Neural crest cell (in vitro differentiated cells): ENCODE data around the gene AHCYL2. TPM values are rescaled to one million over a fixed set of nuclear protein-coding genes. Genes with fewer than 3 reads are reported as not detected.

Experiments
- DNase-seq: peaks from one replicate; pipeline ENCODE4 v3.0.0; 2021; ENCODE audit warnings: low read depth, mixed read lengths, low spot score
- H3K27ac Mint-ChIP-seq: one replicate; pipeline ENCODE4 v1.8.0; 2021; ENCODE audit warnings: mild to moderate bottlenecking, mixed read lengths; ENCODE audit not compliant: unreplicated experiment
- H3K27me3 Mint-ChIP-seq: 2 replicates; pipeline ENCODE4 v1.8.0; 2021; ENCODE audit warnings: low read depth, mild to moderate bottlenecking, mixed read lengths
- H3K36me3 Mint-ChIP-seq: 2 replicates; pipeline ENCODE4 v1.8.0; 2021; ENCODE audit warnings: low read depth, mild to moderate bottlenecking, mixed read lengths
- H3K4me1 Mint-ChIP-seq: 2 replicates; pipeline ENCODE4 v1.8.0; 2021; ENCODE audit warnings: mixed read lengths
- H3K4me3 Mint-ChIP-seq: one replicate; pipeline ENCODE4 v1.8.0; 2021; ENCODE audit warnings: mild to moderate bottlenecking, mixed read lengths
- H3K9me3 Mint-ChIP-seq: 2 replicates; pipeline ENCODE4 v1.8.0; 2021; ENCODE audit warnings: mixed read lengths
- CTCF ChIP-seq: fragments of 200-600 bp; sonication (generic); conservative IDR thresholded peaks from 2 replicates; pipeline ENCODE4 v1.5.0; 2021; ENCODE audit warnings: antibody characterized with exemption, mild to moderate bottlenecking
- total RNA-seq: library from RNA; stranded (reverse); gene quantifications from 2 replicates; pipeline ENCODE4 v1.2.1, GENCODE V29; 2021

Gene AHCYL2
- total RNA-seq, 1 donor from 2014 or later = 19.1 TPM

GRCh38 chr7:129388333-129389098 lies 163.7 kb downstream of the AHCYL2 start:
- Mint-ChIP-seq H3K4me1 (peaks cover 13% of the 10 kb centered on the region), H3K4me3 (no peak overlapping the region), H3K9me3 (no peaks in the 10 kb centered on the region), H3K27ac (peak overlapping the region; percentile 83), H3K27me3 (no peaks in the 10 kb centered on the region), H3K36me3 (peaks cover under 1% of the 10 kb centered on the region)
- TF ChIP-seq CTCF = no peak
- DNase-seq = no peak

DNA sequence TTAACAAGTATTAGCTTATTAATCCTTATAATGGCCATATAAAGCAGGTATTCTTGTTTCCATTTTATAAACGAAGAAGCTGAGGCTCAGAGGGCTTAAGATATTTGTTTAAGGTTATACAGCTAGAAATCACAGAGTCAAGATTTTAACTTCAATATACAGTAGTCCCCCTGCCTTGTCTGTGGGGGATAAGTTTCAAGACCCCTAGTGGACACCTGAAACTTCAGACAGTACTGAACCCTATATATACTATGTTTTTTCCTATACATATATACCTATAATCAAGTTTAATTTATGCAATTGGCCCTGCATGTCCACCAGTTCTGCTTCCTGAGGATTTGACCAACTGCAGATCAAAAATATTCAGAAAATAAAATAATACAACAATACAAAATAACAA lies 165.0 kb downstream of the AHCYL2 start:
- no peak overlapping the region for H3K27ac Mint-ChIP-seq
- peak; percentile 35 for TF ChIP-seq CTCF
- no peaks in the 10 kb centered on the region for H3K9me3 Mint-ChIP-seq
- peaks cover 5% of the 10 kb centered on the region for H3K36me3 Mint-ChIP-seq
- no peak overlapping the region for H3K4me3 Mint-ChIP-seq
- H3K4me1 Mint-ChIP-seq = peaks cover 13% of the 10 kb centered on the region
- DNase-seq = no peak
- H3K27me3 Mint-ChIP-seq = no peaks in the 10 kb centered on the region

- Mint-ChIP-seq H3K9me3 (no peaks in the 10 kb centered on the region), H3K36me3 (peaks cover 5% of the 10 kb centered on the region), H3K27me3 (no peaks in the 10 kb centered on the region), H3K27ac (no peak overlapping the region), H3K4me1 (peaks cover 13% of the 10 kb centered on the region), H3K4me3 (no peak overlapping the region)
- no peak for TF ChIP-seq CTCF
- no peak for DNase-seq
Measured at GRCh38 chr7:129390314-129390713, 165.5 kb downstream of the AHCYL2 start.

GRCh38 chr7:129391546-129392171 lies 166.8 kb downstream of the AHCYL2 start:
- no peak for TF ChIP-seq CTCF
- Mint-ChIP-seq H3K4me1 (peaks cover 13% of the 10 kb centered on the region), H3K4me3 (no peak overlapping the region)

GRCh38 chr7:129393255-129393654 lies 168.4 kb downstream of the AHCYL2 start:
- TF ChIP-seq CTCF = no peak
- no peak overlapping the region for H3K4me3 Mint-ChIP-seq
- peak overlapping the region; percentile 71 for H3K27ac Mint-ChIP-seq
- no peak for DNase-seq
- H3K4me1 Mint-ChIP-seq = peaks cover 6% of the 10 kb centered on the region
- H3K36me3 Mint-ChIP-seq = peaks cover 5% of the 10 kb centered on the region
- no peaks in the 10 kb centered on the region for H3K27me3 Mint-ChIP-seq
- no peaks in the 10 kb centered on the region for H3K9me3 Mint-ChIP-seq

More at GRCh38 chr7:129391546-129392171, 166.8 kb downstream of the AHCYL2 start:
- Mint-ChIP-seq H3K27me3 (no peaks in the 10 kb centered on the region), H3K36me3 (peaks cover 5% of the 10 kb centered on the region), H3K27ac (no peak overlapping the region), H3K9me3 (no peaks in the 10 kb centered on the region)
- DNase-seq = no peak
